Mucosa of stomach (tissue), 1 donor: ENCODE measurements around the gene ZBTB2.
"Not testable (repeated sequence)": the region's sequence is repeated elsewhere in the genome, so short reads cannot be mapped to it uniquely, and the experiment has no call there.

Experiments
- H3K27me3 ChIP-seq: one replicate; pipeline ENCODE4 v1.7.0; 2013; ENCODE audit warnings: mild to moderate bottlenecking, low read length; ENCODE audit not compliant: control insufficient read depth, insufficient read depth
- H3K36me3 ChIP-seq: one replicate; pipeline ENCODE4 v1.7.0; 2013; ENCODE audit warnings: low read length; ENCODE audit not compliant: control insufficient read depth, insufficient read depth
- H3K4me1 ChIP-seq: one replicate; pipeline ENCODE4 v1.7.0; 2013; ENCODE audit warnings: mild to moderate bottlenecking, low read length; ENCODE audit not compliant: control insufficient read depth, insufficient read depth
- H3K4me3 ChIP-seq: one replicate; pipeline ENCODE4 v1.7.0; 2013; ENCODE audit warnings: low read length
- H3K9ac ChIP-seq: one replicate; pipeline ENCODE4 v1.7.0; 2013; ENCODE audit warnings: mild to moderate bottlenecking, low read length, moderate library complexity
- H3K9me3 ChIP-seq: one replicate; pipeline ENCODE4 v1.7.0; 2013; ENCODE audit warnings: mild to moderate bottlenecking, low read length, moderate library complexity; ENCODE audit not compliant: control insufficient read depth
- donor health status: Pancreatic carcinoma.

Gene ZBTB2

DNA sequence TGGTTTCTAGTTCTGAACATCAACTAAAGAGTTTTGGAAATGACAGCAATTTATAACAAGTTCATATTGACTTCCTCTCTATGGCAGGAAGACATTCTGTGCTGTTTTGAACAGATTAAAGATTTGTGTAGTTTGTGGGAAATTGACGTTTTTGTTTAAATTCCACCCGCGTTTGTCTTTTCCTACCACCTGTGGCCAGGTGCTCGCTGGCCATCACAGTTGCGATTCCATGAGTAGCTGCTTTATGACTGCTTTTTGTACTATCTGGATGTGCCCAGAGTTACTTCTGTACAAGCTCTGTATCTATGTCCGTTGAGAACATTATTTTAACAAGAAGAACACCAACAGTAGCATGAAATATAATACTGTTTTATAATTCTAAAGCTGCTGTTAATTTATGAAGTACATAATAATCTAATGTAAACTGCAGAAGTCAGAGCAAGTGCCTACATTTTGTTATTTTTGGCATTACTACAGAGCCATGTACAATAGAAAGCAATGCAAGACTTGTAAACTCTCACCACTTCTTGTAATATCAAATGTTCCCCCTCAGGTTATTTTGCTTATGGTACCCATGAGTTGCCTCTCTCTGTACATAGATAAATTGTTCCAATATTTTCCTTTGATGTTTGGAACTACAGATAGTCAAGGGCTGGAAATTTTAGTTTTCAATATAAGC lies 33.5 kb downstream of the ZBTB2 start:
- Histone ChIP-seq H3K4me1 (no peaks in the 10 kb centered on the region), H3K27me3 (no peaks in the 10 kb centered on the region), H3K4me3 (no peak overlapping the region), H3K9me3 (no peaks in the 10 kb centered on the region), H3K9ac (no peak overlapping the region), H3K36me3 (no peaks in the 10 kb centered on the region)

DNA sequence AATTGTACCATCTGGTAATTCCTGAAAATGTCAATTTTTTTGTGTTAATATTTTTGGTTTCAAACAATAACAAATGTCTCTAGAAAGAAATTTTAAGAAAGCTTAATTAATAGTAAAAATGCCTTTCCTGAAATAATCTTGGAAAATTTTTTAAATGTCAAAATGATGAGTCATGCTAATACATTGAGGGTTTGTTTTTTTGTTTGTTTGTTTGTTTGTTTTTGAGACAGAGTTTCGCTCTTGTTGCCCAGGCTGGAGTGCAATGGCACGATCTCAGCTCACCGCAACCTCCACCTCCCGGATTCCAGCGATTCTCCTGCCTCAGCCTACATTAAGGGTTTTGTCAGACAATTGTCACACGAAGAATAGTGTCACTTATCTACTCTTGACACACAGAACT lies 34.4 kb downstream of the ZBTB2 start:
- not testable (repeated sequence) for H3K9ac ChIP-seq, H3K36me3 ChIP-seq, H3K4me1 ChIP-seq, H3K9me3 ChIP-seq, H3K27me3 ChIP-seq, H3K4me3 ChIP-seq

DNA sequence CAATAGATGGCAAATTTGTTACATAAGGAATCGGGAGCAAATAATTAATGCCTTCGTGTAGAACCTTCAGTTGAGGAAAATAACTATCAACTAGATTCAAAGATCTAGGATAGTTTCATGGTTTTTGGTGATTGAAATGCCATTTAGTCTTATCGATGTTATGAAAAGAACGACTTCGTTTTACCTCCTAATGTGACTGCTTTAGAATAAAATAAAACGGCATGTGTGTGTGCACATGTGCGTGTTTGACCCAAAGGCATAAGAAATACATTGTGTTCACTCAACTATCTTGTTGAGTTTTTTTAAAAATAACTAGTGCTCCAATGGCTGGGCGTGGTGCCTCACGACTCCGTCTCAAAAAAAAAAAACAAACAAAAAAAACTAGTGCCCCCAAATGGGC lies 37.6 kb downstream of the ZBTB2 start:
- Histone ChIP-seq H3K36me3 (no peaks in the 10 kb centered on the region), H3K9me3 (no peaks in the 10 kb centered on the region), H3K4me1 (no peaks in the 10 kb centered on the region)

DNA sequence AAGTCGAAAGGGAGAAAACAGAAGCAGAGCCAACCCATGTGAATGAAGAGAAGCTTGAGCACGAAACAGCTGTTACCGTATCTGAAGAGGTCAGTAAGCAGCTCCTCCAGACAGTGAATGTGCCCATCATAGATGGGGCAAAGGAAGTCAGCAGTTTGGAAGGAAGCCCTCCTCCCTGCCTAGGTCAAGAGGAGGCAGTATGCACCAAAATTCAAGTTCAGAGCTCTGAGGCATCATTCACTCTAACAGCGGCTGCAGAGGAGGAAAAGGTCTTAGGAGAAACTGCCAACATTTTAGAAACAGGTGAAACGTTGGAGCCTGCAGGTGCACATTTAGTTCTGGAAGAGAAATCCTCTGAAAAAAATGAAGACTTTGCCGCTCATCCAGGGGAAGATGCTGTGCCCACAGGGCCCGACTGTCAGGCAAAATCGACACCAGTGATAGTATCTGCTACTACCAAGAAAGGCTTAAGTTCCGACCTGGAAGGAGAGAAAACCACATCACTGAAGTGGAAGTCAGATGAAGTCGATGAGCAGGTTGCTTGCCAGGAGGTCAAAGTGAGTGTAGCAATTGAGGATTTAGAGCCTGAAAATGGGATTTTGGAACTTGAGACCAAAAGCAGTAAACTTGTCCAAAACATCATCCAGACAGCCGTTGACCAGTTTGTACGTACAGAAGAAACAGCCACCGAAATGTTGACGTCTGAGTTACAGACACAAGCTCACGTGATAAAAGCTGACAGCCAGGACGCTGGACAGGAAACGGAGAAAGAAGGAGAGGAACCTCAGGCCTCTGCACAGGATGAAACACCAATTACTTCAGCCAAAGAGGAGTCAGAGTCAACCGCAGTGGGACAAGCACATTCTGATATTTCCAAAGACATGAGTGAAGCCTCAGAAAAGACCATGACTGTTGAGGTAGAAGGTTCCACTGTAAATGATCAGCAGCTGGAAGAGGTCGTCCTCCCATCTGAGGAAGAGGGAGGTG lies 38.7 kb downstream of the ZBTB2 start:
- Histone ChIP-seq H3K4me1 (no peaks in the 10 kb centered on the region), H3K36me3 (no peaks in the 10 kb centered on the region), H3K9ac (no peak overlapping the region)

More for the DNA sequence above, 37.6 kb downstream of the ZBTB2 start:
- H3K27me3 ChIP-seq = no peaks in the 10 kb centered on the region
- no peak overlapping the region for H3K4me3 ChIP-seq
- no peak overlapping the region for H3K9ac ChIP-seq

DNA sequence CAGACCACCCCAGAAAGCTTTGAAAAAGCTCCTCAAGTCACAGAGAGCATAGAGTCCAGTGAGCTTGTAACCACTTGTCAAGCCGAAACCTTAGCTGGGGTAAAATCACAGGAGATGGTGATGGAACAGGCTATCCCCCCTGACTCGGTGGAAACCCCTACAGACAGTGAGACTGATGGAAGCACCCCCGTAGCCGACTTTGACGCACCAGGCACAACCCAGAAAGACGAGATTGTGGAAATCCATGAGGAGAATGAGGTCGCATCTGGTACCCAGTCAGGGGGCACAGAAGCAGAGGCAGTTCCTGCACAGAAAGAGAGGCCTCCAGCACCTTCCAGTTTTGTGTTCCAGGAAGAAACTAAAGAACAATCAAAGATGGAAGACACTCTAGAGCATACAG lies 39.6 kb downstream of the ZBTB2 start:
- Histone ChIP-seq H3K4me3 (no peak overlapping the region), H3K9ac (no peak overlapping the region), H3K27me3 (no peaks in the 10 kb centered on the region), H3K9me3 (no peaks in the 10 kb centered on the region), H3K4me1 (no peaks in the 10 kb centered on the region), H3K36me3 (no peaks in the 10 kb centered on the region)

More for the DNA sequence above, 38.7 kb downstream of the ZBTB2 start:
- no peaks in the 10 kb centered on the region for H3K27me3 ChIP-seq
- no peaks in the 10 kb centered on the region for H3K9me3 ChIP-seq
- H3K4me3 ChIP-seq = no peak overlapping the region

DNA sequence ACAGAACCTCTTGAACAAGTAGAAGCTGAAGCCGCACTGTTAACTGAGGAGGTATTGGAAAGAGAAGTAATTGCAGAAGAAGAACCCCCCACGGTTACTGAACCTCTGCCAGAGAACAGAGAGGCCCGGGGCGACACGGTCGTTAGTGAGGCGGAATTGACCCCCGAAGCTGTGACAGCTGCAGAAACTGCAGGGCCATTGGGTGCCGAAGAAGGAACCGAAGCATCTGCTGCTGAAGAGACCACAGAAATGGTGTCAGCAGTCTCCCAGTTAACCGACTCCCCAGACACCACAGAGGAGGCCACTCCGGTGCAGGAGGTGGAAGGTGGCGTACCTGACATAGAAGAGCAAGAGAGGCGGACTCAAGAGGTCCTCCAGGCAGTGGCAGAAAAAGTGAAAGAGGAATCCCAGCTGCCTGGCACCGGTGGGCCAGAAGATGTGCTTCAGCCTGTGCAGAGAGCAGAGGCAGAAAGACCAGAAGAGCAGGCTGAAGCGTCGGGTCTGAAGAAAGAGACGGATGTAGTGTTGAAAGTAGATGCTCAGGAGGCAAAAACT lies 40.1 kb downstream of the ZBTB2 start:
- Histone ChIP-seq H3K9me3 (no peaks in the 10 kb centered on the region), H3K27me3 (no peaks in the 10 kb centered on the region), H3K4me3 (no peak overlapping the region), H3K9ac (no peak overlapping the region), H3K4me1 (no peaks in the 10 kb centered on the region), H3K36me3 (no peaks in the 10 kb centered on the region)

DNA sequence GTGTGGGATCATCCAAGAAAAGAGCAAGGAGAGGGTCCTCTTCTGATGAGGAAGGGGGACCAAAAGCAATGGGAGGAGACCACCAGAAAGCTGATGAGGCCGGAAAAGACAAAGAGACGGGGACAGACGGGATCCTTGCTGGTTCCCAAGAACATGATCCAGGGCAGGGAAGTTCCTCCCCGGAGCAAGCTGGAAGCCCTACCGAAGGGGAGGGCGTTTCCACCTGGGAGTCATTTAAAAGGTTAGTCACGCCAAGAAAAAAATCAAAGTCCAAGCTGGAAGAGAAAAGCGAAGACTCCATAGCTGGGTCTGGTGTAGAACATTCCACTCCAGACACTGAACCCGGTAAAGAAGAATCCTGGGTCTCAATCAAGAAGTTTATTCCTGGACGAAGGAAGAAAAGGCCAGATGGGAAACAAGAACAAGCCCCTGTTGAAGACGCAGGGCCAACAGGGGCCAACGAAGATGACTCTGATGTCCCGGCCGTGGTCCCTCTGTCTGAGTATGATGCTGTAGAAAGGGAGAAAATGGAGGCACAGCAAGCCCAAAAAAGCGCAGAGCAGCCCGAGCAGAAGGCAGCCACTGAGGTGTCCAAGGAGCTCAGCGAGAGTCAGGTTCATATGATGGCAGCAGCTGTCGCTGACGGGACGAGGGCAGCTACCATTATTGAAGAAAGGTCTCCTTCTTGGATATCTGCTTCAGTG lies 40.8 kb downstream of the ZBTB2 start:
- Histone ChIP-seq H3K27me3 (no peaks in the 10 kb centered on the region), H3K9ac (no peak overlapping the region), H3K36me3 (no peaks in the 10 kb centered on the region), H3K4me1 (no peaks in the 10 kb centered on the region), H3K9me3 (no peaks in the 10 kb centered on the region), H3K4me3 (no peak overlapping the region)

DNA sequence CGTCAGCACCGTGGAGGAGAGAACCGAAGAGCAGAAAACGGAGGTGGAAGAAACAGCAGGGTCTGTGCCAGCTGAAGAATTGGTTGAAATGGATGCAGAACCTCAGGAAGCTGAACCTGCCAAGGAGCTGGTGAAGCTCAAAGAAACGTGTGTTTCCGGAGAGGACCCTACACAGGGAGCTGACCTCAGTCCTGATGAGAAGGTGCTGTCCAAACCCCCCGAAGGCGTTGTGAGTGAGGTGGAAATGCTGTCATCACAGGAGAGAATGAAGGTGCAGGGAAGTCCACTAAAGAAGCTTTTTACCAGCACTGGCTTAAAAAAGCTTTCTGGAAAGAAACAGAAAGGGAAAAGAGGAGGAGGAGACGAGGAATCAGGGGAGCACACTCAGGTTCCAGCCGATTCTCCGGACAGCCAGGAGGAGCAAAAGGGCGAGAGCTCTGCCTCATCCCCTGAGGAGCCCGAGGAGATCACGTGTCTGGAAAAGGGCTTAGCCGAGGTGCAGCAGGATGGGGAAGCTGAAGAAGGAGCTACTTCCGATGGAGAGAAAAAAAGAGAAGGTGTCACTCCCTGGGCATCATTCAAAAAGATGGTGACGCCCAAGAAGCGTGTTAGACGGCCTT lies 41.6 kb downstream of the ZBTB2 start:
- no peaks in the 10 kb centered on the region for H3K36me3 ChIP-seq
- H3K4me3 ChIP-seq = no peak overlapping the region
- no peaks in the 10 kb centered on the region for H3K4me1 ChIP-seq
- H3K9ac ChIP-seq = no peak overlapping the region
- H3K9me3 ChIP-seq = no peaks in the 10 kb centered on the region
- no peaks in the 10 kb centered on the region for H3K27me3 ChIP-seq

DNA sequence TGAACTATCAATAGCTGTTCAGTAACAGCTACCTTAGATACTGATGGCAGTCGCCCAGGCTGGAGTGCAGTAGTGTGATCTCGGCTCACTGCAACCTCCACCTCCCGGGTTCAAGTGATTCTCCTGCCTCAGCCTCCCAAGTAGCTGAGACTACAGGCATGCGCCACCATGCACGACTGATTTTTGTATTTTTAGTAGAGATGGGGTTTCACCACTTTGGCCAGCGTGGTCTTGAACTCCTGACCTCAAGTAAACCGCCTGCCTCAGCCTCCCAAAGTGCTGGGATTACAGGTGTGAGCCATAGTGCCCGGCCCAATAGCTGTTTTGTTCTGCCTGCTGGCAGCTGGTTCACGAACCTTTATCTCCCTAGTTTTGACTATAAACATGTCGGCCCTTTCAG lies 48.6 kb downstream of the ZBTB2 start:
- H3K4me3 ChIP-seq, H3K9ac ChIP-seq, H3K27me3 ChIP-seq, H3K9me3 ChIP-seq, H3K36me3 ChIP-seq, H3K4me1 ChIP-seq: not testable (repeated sequence)

DNA sequence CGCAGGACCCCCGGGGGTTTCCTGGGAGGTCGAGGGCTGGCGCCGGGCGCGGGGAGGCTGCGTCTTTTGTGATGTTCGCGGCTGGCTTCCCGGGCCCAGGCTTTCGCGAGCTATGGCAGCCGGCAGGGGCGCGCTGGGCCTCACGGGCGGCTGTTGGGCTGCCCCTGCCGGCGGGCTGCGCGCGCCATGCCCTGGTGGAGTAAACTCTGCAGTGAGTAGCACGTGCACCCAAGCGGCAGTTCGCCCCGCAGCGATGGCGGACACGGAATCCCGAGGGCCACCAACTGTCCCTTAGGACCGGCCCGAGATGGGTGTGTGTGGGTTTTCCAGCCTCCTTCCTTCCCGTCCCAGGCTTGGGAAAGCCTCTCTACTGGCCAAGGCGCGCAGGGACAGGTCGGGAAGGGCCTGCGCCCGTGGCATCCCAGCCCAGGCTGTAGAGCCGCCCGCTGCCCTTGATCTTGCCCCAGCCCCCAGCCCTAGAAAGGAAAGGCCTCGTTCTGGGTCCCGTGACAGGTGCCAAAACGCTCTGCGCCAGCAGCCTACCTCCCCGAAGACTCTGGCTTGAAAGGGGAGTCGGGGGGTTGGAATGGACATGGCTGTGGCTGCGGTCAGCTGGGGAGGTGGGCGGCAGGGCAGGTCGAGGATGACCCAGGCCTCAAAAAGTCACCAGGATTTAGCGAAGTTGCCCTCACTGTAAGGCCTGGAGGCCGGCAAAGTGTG lies 49.7 kb downstream of the ZBTB2 start:
- Histone ChIP-seq H3K9ac (no peak overlapping the region), H3K27me3 (no peaks in the 10 kb centered on the region), H3K4me3 (no peak overlapping the region), H3K36me3 (no peaks in the 10 kb centered on the region), H3K4me1 (no peaks in the 10 kb centered on the region), H3K9me3 (no peaks in the 10 kb centered on the region)
